Heart left ventricle (tissue), 16 donors: ENCODE results near the gene IQGAP2. TPM values are rescaled to one million over a fixed set of nuclear protein-coding genes. Genes with fewer than 3 reads are reported as not detected.

Source experiments
- ATAC-seq, 4 donors: fragments of 200-7000 bp; cut with Tn5 transposase; one replicate each; pipeline ENCODE4 v1.9.1; 2020 to 2022; ENCODE audit warnings: moderate library complexity in 4 of 4, mild to moderate bottlenecking in 3 of 4, moderate number of reproducible peaks in 1 of 4
- DNase-seq, 5 donors: peaks; one replicate each; pipeline ENCODE4 v3.0.0-alpha.2; 2020
- H3K27ac ChIP-seq, 12 donors: fragments of 200-600 bp; sonication (generic) in 4 of 12; one replicate each; pipeline versions ENCODE4 v1.5.0 to v1.8.0; 2016 to 2022; ENCODE audit warnings: mild to moderate bottlenecking in 2 of 12
- H3K27me3 ChIP-seq, 9 donors: fragments of 200-600 bp; sonication (generic) in 2 of 9; one replicate each; pipeline versions ENCODE4 v1.5.1 to v1.8.0; 2016 to 2022; ENCODE audit warnings: mild to moderate bottlenecking in 3 of 9
- H3K36me3 ChIP-seq, 9 donors: fragments of 200-600 bp; sonication (generic) in 2 of 9; one replicate each; pipeline versions ENCODE4 v1.5.0 to v1.8.0; 2018 to 2022; ENCODE audit warnings: mild to moderate bottlenecking in 2 of 9
- H3K4me1 ChIP-seq, 12 donors: fragments of 200-600 bp; sonication (generic) in 4 of 12; one replicate each; pipeline versions ENCODE4 v1.5.0 to v1.8.0; 2016 to 2022; ENCODE audit warnings: mild to moderate bottlenecking in 3 of 12
- H3K4me3 ChIP-seq, 12 donors: fragments of 200-600 bp; sonication (generic) in 4 of 12; one replicate each; pipeline versions ENCODE4 v1.5.0 to v1.8.0; 2017 to 2022; ENCODE audit warnings: mild to moderate bottlenecking in 9 of 12, moderate library complexity in 4 of 12
- H3K9me3 ChIP-seq, 12 donors: fragments of 200-600 bp; sonication (generic) in 4 of 12; one replicate each; pipeline versions ENCODE4 v1.5.0 to v1.8.0; 2016 to 2022; ENCODE audit warnings: mild to moderate bottlenecking in 1 of 12
- POLR2A ChIP-seq, 2 donors: fragments of 450-650 bp; IDR thresholded peaks; one replicate each; pipeline ENCODE4 v1.6.1; 2017; ENCODE audit warnings: antibody characterized with exemption in 2 of 2, mild to moderate bottlenecking in 2 of 2, moderate library complexity in 2 of 2
- WGBS, 4 donors: extraction: QIAGEN DNeasy Blood & Tissue Kit in 2 of 4; methylation state at CpG; one replicate each; pipeline versions ENCODE4 v1.1.5 to v1.1.7; 2013 to 2018; 5-methylcytosine and 5-hydroxymethylcytosine counted together
- intact Hi-C, 10 donors: fragments of 100-400 bp; cut with DNase I; formaldehyde crosslinking; loops; one replicate each; pipeline versions ENCODE4 v1.11.1 to v1.14.2; 2022
- polyA plus RNA-seq, 2 donors: library from polyadenylated mRNA; stranded (reverse); fragments of 200-250 nt; gene quantifications; one replicate each; pipeline ENCODE4 v1.2.3, GENCODE V29; 2013
- total RNA-seq, 9 donors: library from RNA; depleted of rRNA in 2 of 9; stranded (reverse); fragments of >200 nt in 2 of 9; fragmentation: NEBNext Ultra II Directional in 3 of 9; extraction: Animal tissue kit (Norgen Biotek cat#: 25700) in 3 of 9; gene quantifications; one replicate each; pipeline versions ENCODE4 v1.1.0 to v1.2.4, GENCODE V29; 2016 to 2023
- TF ChIP-seq, protein P1 (sequence below), 12 donors: fragments of 200-600 bp; sonication (generic) in 4 of 12; IDR thresholded peaks; one replicate each; pipeline versions ENCODE4 v1.5.0 to v1.8.0; 2018 to 2022; ENCODE audit warnings: antibody characterized with exemption in 12 of 12, mild to moderate bottlenecking in 5 of 12
- donor health status: ischemic (EF 13 %, LVEDD 7.1; RV severe dilation, severe dysfunction).
- donor health status: healthy with polysubstance abuse.
- donor health status: DM: no; HTN: yes; CAD: no.
- donor health status: DM: no; HTN: no; CAD: no.
- donor health status: ischemic (EF 25% LVEDD 6.9; RV normal size, moderate dysfunction).
- donor health status: ischemic (EF 25% LVEDD 5.7; RV mildly dilated, moderate dysfunction).
- donor health status: healthy.
- donor health status: DM: yes; HTN: yes; CAD: no.
- donor health status: ischemic (EF 35%, LVEDD 5.7; RV mildly dilated, moderate dysfunction).
- donor health status: nonischemic (EF 11% LVEDD 7.7; RV severe dilation, severe dysfunction).
- donor health status: DM: yes; HTN: yes; CAD: no.
- donor health status: PGD.
- donor health status: ischemic (EF 29% LVEDD 5.4; RV normal size, mild dysfunction).
- donor health status: nonischemic (EF 23%, LVEDD 6.1; RV moderate dilation, normal function).

Gene IQGAP2
- total and polyA plus RNA-seq, 11 donors, result 1.7 to 35.4 (median 6.1) TPM

DNA sequence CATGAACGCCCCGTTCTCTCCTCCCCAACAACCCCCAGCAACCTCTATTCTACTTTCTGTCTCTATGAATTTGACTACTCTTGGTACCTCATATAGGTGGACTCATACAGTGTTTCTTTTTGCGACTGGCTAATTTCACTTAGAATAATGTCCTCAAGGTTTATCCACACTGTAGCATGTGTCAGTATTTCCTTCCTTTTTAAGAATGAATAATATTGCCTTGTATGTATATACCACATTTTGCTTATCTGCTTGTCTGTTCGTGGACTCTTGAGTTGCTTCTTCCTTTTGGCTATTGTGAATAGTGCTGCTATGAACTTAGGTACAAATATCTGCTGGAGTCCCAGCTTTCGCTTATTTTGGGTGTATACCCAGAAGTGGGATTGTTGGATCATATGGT is 42.7 kb downstream of the IQGAP2 start:
- DNase-seq (no peak), ATAC-seq (no peak)
- Histone ChIP-seq H3K27me3 (peaks cover 0 to 11% (median 0%) of the 10 kb centered on the region in 9 donors), H3K9me3 (no peaks in the 10 kb centered on the region), H3K27ac (no peak overlapping the region), H3K4me1 (peaks cover 0 to 16% (median 0%) of the 10 kb centered on the region in 12 donors), H3K4me3 (no peak overlapping the region), H3K36me3 (no peaks in the 10 kb centered on the region)
- intact Hi-C loops, result no loop called here
- no peak for TF ChIP-seq POLR2A (IDR thresholded peaks at IDR 0.05)
- TF ChIP-seq, protein P1, sequence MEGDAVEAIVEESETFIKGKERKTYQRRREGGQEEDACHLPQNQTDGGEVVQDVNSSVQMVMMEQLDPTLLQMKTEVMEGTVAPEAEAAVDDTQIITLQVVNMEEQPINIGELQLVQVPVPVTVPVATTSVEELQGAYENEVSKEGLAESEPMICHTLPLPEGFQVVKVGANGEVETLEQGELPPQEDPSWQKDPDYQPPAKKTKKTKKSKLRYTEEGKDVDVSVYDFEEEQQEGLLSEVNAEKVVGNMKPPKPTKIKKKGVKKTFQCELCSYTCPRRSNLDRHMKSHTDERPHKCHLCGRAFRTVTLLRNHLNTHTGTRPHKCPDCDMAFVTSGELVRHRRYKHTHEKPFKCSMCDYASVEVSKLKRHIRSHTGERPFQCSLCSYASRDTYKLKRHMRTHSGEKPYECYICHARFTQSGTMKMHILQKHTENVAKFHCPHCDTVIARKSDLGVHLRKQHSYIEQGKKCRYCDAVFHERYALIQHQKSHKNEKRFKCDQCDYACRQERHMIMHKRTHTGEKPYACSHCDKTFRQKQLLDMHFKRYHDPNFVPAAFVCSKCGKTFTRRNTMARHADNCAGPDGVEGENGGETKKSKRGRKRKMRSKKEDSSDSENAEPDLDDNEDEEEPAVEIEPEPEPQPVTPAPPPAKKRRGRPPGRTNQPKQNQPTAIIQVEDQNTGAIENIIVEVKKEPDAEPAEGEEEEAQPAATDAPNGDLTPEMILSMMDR (IDR thresholded peaks at IDR 0.05), result no peak
- WGBS, 4 donors, result 80 to 86% (median 84%) methylated on average over 5 of the region's 5 CpGs

DNA sequence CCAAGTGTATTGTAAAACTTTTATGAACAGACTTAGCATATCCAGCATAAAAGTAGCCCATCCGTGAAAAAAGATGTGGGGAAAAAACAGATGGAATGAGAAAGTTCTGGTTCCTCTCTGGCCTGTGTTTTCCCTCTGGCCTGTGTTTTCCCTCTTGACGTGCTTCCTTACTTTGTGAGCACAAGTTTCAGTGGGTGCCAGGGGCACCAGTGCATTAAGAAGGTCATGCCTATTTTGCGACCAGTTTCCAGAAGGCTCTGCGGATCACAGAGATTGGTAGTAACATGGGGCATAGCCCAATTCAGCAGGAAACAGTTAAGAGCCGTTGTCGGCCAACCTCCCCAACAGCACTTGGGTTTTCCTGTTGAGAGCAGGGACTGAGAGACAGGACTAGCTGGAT is 43.7 kb downstream of the IQGAP2 start:
- H3K4me3 ChIP-seq, result no peak overlapping the region
- no peak overlapping the region for H3K27ac ChIP-seq
- DNase-seq (no peak), ATAC-seq (no peak)
- H3K36me3 ChIP-seq, result no peaks in the 10 kb centered on the region
- peaks cover 0 to 24% (median 0%) of the 10 kb centered on the region in 12 donors for H3K4me1 ChIP-seq
- no peaks in the 10 kb centered on the region for H3K9me3 ChIP-seq
- intact Hi-C loops, result no loop called here
- WGBS, 4 donors, result 82 to 87% (median 86%) methylated on average over 6 of the region's 6 CpGs
- H3K27me3 ChIP-seq, result peaks cover 0 to 11% (median 0%) of the 10 kb centered on the region in 9 donors
- TF ChIP-seq, protein P1 (IDR thresholded peaks at IDR 0.05), result no peak
- TF ChIP-seq POLR2A (IDR thresholded peaks at IDR 0.05), result no peak

DNA sequence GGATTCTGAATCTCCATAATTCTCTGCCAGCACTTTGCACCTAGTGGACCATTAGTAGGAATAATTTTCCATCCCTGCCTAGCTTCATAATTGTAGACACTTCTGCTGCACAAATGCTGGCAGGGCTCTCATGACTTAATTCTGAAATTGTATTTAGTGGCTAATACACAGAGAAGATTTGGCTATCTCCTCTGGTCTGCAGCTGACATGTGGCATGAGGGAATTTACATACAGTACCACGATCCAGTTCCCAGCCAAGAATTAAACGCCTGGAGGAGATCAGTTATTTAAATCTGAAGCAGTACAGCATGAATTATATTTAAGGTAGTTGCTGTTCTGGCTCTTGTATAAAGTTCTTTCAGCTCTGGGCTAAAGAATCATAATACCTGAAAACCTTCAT is 46.5 kb downstream of the IQGAP2 start:
- TF ChIP-seq, protein P1 (IDR thresholded peaks at IDR 0.05), result no peak
- no peak for TF ChIP-seq POLR2A (IDR thresholded peaks at IDR 0.05)
- H3K4me1 ChIP-seq, result peaks cover 0 to 24% (median 0%) of the 10 kb centered on the region in 12 donors
- WGBS, 4 donors, result 41 to 69% (median 65%) methylated on average over 2 of the region's 2 CpGs
- DNase-seq (no peak), ATAC-seq (no peak)
- no peaks in the 10 kb centered on the region for H3K9me3 ChIP-seq
- intact Hi-C loops, result no loop called here
- no peak overlapping the region for H3K27ac ChIP-seq
- no peaks in the 10 kb centered on the region for H3K36me3 ChIP-seq
- no peak overlapping the region for H3K4me3 ChIP-seq
- H3K27me3 ChIP-seq, result peaks cover 0 to 11% (median 0%) of the 10 kb centered on the region in 9 donors

DNA sequence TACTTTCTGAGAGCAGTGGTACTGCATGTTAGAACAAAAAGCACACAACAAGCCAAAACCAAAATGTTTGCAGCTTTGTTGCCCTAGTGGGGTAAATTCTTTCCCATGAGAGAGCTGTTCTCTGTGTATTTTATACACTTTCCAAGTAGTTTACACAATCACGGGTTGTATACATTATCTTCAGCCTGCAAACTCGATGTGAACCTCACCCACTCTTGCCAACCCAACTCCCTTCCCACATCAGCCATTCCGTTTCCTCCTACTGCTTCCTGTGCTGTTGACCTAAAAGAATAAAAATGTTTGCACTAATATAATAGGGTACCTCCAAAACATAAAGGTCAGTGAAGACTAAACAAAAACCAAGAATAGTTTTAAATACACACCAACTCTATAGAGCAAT is 47.0 kb downstream of the IQGAP2 start:
- ATAC-seq (no peak), DNase-seq (no peak)
- WGBS, 4 donors, result 33 to 48% (median 38%) methylated on average over 3 of the region's 3 CpGs
- intact Hi-C loops, result no loop called here
- H3K36me3 ChIP-seq, result no peaks in the 10 kb centered on the region
- H3K27me3 ChIP-seq, result peaks cover 0 to 11% (median 0%) of the 10 kb centered on the region in 9 donors
- H3K4me3 ChIP-seq, result no peak overlapping the region
- no peak overlapping the region for H3K27ac ChIP-seq
- peaks cover 0 to 24% (median 0%) of the 10 kb centered on the region in 12 donors for H3K4me1 ChIP-seq
- TF ChIP-seq POLR2A (IDR thresholded peaks at IDR 0.05), result no peak
- TF ChIP-seq, protein P1 (IDR thresholded peaks at IDR 0.05), result no peak
- no peaks in the 10 kb centered on the region for H3K9me3 ChIP-seq
